IPS DF 4.7 (cell line): ENCODE measurements around the gene TAS2R14.

Experiments used
- DNase-seq: peaks from one replicate; pipeline ENCODE4 v3.0.0-alpha.2; 2013; ENCODE audit warnings: low spot score; ENCODE audit errors: extremely low read depth

TAS2R14 gene

GRCh38 chr12:10909462-10909861 lies 29.6 kb downstream of the TAS2R14 start, which contains the start of gene TAS2R13:
Gene TAS2R13 (minus strand): TSS chr12:10909562. CDS start chr12:10909298, 264 bp downstream.
- DNase-seq, result no peak

- DNase-seq, result no peak
Observed at GRCh38 chr12:10904686-10905085, 34.4 kb downstream of the TAS2R14 start.

GRCh38 chr12:10901427-10901826 lies 37.6 kb downstream of the TAS2R14 start:
- DNase-seq, result no peak

GRCh38 chr12:10900972-10901371 lies 38.1 kb downstream of the TAS2R14 start:
- DNase-seq, result no peak

- DNase-seq, result no peak
Observed at GRCh38 chr12:10900530-10900929, 38.5 kb downstream of the TAS2R14 start.

- no peak for DNase-seq
Observed at GRCh38 chr12:10896854-10897253, 42.2 kb downstream of the TAS2R14 start.

GRCh38 chr12:10891937-10892336 lies 47.1 kb downstream of the TAS2R14 start:
- no peak for DNase-seq

- no peak for DNase-seq
Observed at GRCh38 chr12:10889226-10889625, 49.8 kb downstream of the TAS2R14 start.
